ENCODE data around the gene AKT1.

The AKT1 gene

DNA sequence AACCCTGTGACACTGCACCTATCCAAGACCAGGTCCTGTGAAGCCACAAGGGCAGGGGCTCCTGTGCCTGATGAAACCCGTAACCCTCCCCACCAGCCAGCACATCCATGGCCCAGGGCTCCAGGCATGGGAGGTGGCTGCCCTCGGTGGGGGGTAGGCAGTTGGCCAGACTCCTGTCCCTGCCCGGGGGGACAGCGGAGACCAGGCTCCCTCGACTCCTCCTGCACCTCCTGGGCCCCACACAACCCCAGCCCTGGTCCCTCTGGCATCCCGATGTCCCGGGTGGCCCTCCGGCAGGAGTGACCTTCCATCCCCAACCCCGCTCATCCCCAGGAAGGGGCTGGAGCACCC, 11.4 kb downstream of the AKT1 start:
- DNase-seq (ENCODE audit: low spot score) = no peak
- TF ChIP-seq, protein P1, sequence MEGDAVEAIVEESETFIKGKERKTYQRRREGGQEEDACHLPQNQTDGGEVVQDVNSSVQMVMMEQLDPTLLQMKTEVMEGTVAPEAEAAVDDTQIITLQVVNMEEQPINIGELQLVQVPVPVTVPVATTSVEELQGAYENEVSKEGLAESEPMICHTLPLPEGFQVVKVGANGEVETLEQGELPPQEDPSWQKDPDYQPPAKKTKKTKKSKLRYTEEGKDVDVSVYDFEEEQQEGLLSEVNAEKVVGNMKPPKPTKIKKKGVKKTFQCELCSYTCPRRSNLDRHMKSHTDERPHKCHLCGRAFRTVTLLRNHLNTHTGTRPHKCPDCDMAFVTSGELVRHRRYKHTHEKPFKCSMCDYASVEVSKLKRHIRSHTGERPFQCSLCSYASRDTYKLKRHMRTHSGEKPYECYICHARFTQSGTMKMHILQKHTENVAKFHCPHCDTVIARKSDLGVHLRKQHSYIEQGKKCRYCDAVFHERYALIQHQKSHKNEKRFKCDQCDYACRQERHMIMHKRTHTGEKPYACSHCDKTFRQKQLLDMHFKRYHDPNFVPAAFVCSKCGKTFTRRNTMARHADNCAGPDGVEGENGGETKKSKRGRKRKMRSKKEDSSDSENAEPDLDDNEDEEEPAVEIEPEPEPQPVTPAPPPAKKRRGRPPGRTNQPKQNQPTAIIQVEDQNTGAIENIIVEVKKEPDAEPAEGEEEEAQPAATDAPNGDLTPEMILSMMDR (IDR thresholded peaks at IDR 0.05; ENCODE audit: borderline replicate concordance, control extremely low read depth, extremely low read depth, insufficient read depth, missing control alignments) = no peak

DNA sequence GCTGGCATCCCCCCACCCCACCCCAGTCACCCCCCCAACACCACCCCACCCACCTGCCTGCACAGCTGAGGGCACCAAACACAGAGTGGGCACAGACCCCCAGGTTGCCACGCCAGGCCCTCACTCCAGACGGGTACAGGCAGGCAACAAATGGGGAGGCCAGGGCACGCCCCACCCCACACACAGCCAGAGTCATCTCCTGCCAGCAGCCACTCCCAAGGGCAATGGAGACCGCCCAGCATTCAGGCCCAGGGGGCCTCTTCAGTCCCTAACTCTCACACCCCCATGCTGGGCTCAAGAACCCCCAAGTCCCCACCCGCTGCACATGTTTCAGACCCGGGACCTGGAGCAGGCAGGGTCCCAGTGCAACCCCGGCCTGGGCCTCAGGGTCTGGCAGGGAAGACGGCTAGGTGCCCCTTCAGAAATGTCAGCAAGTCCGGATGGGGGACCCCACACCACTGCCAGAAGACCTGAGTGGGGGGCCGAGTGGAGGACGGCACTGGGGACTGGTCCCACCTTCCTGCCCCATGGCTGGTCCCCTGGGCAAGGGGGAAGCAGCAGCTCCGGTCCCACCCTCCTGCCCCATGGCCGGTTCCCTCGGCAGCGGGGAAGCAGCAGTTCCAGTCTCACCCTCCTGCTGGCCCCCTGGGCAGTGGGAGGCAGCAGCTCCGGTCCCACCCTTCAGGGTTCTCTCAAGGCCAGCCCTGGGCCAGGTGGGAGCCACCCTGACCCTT, 11.9 kb downstream of the AKT1 start:
- DNase-seq (ENCODE audit: low spot score) = no peak
- in situ Hi-C loops (cut with MboI; ENCODE audit: low sequenced_read_pairs, unreplicated experiment) = no loop called here
- TF ChIP-seq, protein P1 (IDR thresholded peaks at IDR 0.05; ENCODE audit: borderline replicate concordance, control extremely low read depth, extremely low read depth, insufficient read depth, missing control alignments) = no peak

More for the DNA sequence above, 11.4 kb downstream of the AKT1 start:
- in situ Hi-C loops (cut with MboI; ENCODE audit: low sequenced_read_pairs, unreplicated experiment) = no loop called here

DNA sequence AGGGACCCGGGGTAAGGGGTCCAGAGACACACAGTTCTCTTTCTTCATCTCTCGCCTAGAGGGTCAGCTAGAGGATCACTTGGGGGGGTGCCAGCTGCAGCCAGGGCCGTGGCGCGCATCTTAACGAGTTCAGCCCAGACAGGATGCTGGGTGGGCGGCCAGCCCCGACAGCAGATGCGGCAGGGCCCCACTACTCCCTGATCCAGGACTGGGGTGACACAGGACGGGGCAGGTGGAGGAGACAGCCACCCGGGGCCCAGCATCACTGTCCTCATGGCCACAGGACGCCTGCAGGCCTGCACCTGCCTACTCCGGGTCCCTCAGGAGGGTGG, 12.8 kb downstream of the AKT1 start:
- TF ChIP-seq, protein P1 (IDR thresholded peaks at IDR 0.05; ENCODE audit: borderline replicate concordance, control extremely low read depth, extremely low read depth, insufficient read depth, missing control alignments) = no peak
- in situ Hi-C loops (cut with MboI; ENCODE audit: low sequenced_read_pairs, unreplicated experiment) = no loop called here
- DNase-seq (ENCODE audit: low spot score) = no peak

DNA sequence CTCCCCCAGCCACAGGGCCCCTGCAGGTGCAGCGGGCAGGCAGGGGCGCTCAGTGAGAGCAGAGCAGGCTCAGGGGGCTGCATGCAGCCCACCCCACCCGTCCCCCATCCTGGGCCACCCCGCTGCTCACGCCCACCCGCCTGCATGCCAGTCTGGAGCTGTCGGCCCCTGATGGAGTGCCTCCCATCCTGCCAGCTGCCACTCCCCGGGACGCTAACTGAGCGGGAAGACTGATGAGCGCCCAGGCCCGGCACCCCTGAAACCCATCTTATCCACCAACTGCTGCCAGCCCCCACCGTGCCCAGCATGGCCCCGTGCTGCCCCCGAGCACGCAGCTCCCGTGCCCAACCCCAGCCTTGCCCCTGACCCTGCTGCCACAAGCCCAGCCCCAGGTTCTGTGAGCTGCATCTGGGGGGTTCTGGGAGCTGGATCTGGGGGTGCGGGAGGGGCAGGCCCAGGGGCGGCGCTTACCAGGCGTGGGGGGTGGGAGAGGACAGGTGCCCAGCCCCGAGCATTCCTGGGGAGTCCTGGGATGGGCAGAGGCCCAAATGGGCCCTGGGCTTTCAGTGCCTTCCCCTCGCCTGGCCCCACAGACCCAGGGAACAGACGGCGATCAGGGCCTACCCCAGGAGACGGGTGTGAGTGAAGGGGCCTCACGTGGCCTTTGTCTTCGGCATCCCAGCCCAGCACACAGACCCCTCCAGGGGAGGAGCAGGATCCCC, 13.3 kb downstream of the AKT1 start:
- in situ Hi-C loops (cut with MboI; ENCODE audit: low sequenced_read_pairs, unreplicated experiment) = no loop called here
- TF ChIP-seq, protein P1 (IDR thresholded peaks at IDR 0.05; ENCODE audit: borderline replicate concordance, control extremely low read depth, extremely low read depth, insufficient read depth, missing control alignments) = no peak
- no peak for DNase-seq (ENCODE audit: low spot score)

DNA sequence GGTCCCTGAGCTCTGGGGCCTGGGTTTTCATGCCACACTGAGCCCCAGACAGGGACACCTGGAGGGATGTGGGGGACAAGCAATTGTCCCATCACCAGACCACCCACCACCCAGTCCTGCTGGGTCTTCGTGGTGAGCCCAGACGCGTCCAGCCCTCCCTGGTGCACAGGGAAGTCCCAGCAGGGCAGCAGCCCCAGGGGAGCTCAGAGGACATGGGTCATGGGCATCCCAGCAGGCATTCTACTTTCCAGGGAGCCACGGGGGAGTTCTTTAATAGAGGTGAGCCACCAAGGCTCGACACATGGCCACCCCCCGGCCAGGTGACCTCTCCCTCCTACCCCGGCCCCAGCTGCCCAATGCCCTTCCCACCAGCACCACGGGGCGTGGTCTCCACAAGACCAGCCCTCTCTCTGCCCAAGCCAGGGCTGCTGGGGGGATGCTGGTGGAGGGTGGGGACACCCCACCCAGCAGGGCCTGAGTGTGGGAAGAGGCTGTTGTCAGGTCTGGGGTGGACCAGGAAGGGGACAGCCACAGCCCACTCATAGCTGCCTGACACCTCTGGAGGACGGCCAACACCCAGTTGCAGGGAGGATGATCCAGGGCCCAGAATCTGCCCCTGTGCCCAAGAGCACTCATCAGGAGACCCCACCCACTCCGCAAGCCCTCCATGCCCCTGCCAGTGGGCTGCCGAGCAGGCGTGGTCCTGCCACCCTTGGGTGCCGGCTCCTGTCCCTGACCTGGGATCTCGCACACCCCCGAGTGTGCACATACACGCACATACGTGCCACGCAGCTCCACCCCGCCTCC, 14.1 kb downstream of the AKT1 start:
- TF ChIP-seq, protein P1 (IDR thresholded peaks at IDR 0.05; ENCODE audit: borderline replicate concordance, control extremely low read depth, extremely low read depth, insufficient read depth, missing control alignments) = no peak
- no peak for DNase-seq (ENCODE audit: low spot score)
- in situ Hi-C loops (cut with MboI; ENCODE audit: low sequenced_read_pairs, unreplicated experiment) = no loop called here

DNA sequence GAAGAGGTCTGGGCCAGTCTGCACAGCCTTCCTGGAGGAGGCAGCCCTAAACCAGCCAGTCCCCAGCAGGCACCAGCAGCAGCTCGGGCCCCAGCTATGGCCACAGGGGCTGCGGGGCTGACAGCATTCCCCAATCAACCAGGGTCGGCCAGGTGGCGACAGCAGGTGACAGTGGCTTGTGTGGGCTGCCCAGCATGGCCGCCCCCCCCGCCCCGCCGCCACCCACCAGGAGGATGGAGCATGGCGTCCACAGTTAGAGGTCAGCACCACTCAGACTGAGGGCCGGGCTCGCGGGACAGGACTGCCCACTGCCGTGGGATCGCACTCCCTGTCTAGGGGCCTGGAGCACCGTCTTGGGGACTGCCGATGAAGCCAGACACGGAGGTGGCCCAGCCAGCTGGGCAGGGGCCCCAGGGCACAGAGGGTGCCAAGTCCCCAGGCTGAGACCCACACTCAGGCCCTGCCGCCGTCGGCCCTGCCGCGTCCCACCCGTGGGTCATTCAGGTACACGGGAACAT, 15.0 kb downstream of the AKT1 start:
- DNase-seq (ENCODE audit: low spot score) = no peak
- TF ChIP-seq, protein P1 (IDR thresholded peaks at IDR 0.05; ENCODE audit: borderline replicate concordance, control extremely low read depth, extremely low read depth, insufficient read depth, missing control alignments) = no peak
- in situ Hi-C loops (cut with MboI; ENCODE audit: low sequenced_read_pairs, unreplicated experiment) = no loop called here
